HCT116 (cell line): Measurements from ENCODE around the gene LIN7A.
"Not testable (repeated sequence)": the region's sequence is repeated elsewhere in the genome, so short reads cannot be mapped to it uniquely, and the experiment has no call there.

Experiments
- EZH2 ChIP-seq: fragments of 200-600 bp; sonication (generic); IDR thresholded peaks from 2 replicates; pipeline ENCODE4 v1.6.1; 2017; ENCODE audit warnings: antibody characterized with exemption, mixed run types
- POLR2A ChIP-seq: IDR thresholded peaks from 2 replicates; pipeline ENCODE4 v1.7.0; 2011; ENCODE audit warnings: borderline replicate concordance; ENCODE audit not compliant: insufficient read depth, insufficient read length; ENCODE audit errors: extremely low read depth
- POLR2AphosphoS5 ChIP-seq: IDR thresholded peaks from 2 replicates; pipeline ENCODE4 v1.6.1; 2011; ENCODE audit warnings: mild to moderate bottlenecking, low read depth, low read length, moderate library complexity
- SIN3A ChIP-seq: IDR thresholded peaks from 2 replicates; pipeline ENCODE4 v1.6.1; 2012; ENCODE audit warnings: low read depth
- SRF ChIP-seq: IDR thresholded peaks from 2 replicates; pipeline ENCODE4 v1.6.1; 2012; ENCODE audit warnings: low read depth
- ZNF274 ChIP-seq: fragments of 200-500 bp; sonication (Bioruptor generic); IDR thresholded peaks from 2 replicates; pipeline ENCODE4 v1.6.1; 2014; ENCODE audit warnings: mild to moderate bottlenecking, low read depth, low read length, inconsistent platforms
- TF ChIP-seq, protein P1 (sequence below), 3 experiments: fragments of 200-600 bp in 1 of 3; sonication (generic) in 1 of 3; IDR thresholded peaks in 2 of 3; conservative IDR thresholded peaks in 1 of 3; 2 replicates each; pipeline ENCODE4 v1.5.1; 2012 to 2017; ENCODE audit warnings: low read depth in 2 of 3, low read length in 2 of 3, antibody characterized with exemption in 1 of 3, borderline replicate concordance in 1 of 3, control low read depth in 1 of 3, mild to moderate bottlenecking in 1 of 3, mixed read lengths in 1 of 3, mixed run types in 1 of 3, moderate library complexity in 1 of 3; ENCODE audit not compliant: insufficient read depth in 1 of 3
- TF ChIP-seq, protein P2 (sequence below): IDR thresholded peaks from 2 replicates; pipeline ENCODE4 v1.6.1; 2011; ENCODE audit warnings: mild to moderate bottlenecking, low read length, moderate library complexity; ENCODE audit not compliant: insufficient replicate concordance; ENCODE audit errors: extremely low read depth
- TF ChIP-seq, protein P3 (sequence below): IDR thresholded peaks from 2 replicates; pipeline ENCODE4 v1.6.1; 2012

DNA sequence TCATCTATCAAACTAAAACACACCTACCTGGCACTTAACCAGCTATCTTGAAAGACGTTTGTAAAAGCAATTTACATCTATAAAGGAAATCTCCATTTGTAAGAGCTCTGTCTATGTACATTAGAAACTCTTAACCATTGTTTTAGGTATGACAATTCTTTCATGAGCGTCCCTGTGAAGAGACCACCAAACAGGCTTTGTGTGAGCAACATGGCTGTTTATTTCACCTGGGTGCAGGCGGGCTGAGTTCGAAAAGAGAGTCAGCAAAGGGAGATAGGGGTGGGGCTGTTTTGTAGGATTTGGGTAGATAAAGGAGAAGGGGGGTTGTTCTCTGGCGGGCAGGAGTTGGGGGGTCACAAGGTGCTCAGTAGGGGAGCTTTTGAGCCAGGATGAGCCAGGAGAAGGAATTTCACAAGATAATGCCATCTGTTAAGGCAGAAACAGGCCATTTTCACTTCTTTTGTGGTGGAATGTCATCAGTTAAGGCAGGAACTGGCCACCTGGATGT is 154.7 kb downstream of the LIN7A start:
- TF ChIP-seq, protein P1, sequence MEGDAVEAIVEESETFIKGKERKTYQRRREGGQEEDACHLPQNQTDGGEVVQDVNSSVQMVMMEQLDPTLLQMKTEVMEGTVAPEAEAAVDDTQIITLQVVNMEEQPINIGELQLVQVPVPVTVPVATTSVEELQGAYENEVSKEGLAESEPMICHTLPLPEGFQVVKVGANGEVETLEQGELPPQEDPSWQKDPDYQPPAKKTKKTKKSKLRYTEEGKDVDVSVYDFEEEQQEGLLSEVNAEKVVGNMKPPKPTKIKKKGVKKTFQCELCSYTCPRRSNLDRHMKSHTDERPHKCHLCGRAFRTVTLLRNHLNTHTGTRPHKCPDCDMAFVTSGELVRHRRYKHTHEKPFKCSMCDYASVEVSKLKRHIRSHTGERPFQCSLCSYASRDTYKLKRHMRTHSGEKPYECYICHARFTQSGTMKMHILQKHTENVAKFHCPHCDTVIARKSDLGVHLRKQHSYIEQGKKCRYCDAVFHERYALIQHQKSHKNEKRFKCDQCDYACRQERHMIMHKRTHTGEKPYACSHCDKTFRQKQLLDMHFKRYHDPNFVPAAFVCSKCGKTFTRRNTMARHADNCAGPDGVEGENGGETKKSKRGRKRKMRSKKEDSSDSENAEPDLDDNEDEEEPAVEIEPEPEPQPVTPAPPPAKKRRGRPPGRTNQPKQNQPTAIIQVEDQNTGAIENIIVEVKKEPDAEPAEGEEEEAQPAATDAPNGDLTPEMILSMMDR (IDR thresholded peaks at IDR 0.05 in 2 of 3, conservative IDR thresholded peaks at IDR 0.05 in 1 of 3; ENCODE audit: borderline replicate concordance in 1 of 3, insufficient read depth in 1 of 3, low read depth in 2 of 3, low read length in 2 of 3), result not testable (repeated sequence)
- not testable (repeated sequence) for TF ChIP-seq EZH2, SIN3A, POLR2A, ZNF274, POLR2AphosphoS5, SRF
- TF ChIP-seq, protein P2, sequence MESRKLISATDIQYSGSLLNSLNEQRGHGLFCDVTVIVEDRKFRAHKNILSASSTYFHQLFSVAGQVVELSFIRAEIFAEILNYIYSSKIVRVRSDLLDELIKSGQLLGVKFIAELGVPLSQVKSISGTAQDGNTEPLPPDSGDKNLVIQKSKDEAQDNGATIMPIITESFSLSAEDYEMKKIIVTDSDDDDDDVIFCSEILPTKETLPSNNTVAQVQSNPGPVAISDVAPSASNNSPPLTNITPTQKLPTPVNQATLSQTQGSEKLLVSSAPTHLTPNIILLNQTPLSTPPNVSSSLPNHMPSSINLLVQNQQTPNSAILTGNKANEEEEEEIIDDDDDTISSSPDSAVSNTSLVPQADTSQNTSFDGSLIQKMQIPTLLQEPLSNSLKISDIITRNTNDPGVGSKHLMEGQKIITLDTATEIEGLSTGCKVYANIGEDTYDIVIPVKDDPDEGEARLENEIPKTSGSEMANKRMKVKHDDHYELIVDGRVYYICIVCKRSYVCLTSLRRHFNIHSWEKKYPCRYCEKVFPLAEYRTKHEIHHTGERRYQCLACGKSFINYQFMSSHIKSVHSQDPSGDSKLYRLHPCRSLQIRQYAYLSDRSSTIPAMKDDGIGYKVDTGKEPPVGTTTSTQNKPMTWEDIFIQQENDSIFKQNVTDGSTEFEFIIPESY, result not testable (repeated sequence)
- TF ChIP-seq, protein P3, sequence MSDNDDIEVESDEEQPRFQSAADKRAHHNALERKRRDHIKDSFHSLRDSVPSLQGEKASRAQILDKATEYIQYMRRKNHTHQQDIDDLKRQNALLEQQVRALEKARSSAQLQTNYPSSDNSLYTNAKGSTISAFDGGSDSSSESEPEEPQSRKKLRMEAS, result not testable (repeated sequence)
